NT2/D1 (cell line): ENCODE measurements around the gene IQSEC1.

ENCODE experiments used
- YY1 ChIP-seq: IDR thresholded peaks from 2 replicates; pipeline ENCODE4 v1.6.1; 2011; ENCODE audit not compliant: insufficient read length, insufficient read depth
- ZNF274 ChIP-seq: IDR thresholded peaks from 2 replicates; pipeline ENCODE4 v1.6.1; 2011; ENCODE audit warnings: mild to moderate bottlenecking, low read depth, low read length

DNA sequence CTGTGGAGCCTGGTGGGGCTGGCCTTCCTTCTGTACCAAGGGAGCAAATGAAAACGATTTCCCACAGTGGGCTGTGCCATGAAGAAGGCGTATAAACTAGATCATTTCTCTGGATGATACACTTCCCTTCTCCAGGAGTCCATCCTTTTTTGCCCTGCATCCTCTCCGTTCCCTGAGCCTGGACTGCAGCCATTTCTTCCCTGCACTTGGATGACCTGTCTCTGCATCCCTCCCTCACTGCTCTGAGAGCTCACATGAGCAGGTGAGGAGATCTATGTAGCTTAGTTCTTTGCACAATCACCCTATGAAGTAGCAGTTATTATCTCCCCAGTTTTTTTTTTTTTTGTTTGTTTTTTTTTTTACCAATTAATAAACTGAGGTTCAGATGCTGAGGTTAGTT, 46.7 kb downstream of the IQSEC1 start:
- no peak for TF ChIP-seq ZNF274
- TF ChIP-seq YY1 = no peak
